NCI-H1092 (cell line): ENCODE results near the gene MYH15.

Experiments
- DNase-seq: peaks from one replicate; lab custom pipeline; 2025; lab: John Stamatoyannopoulos, UW

The MYH15 gene

GRCh38 chr3:108509871-108510270, 525 bp downstream of the MYH15 start:
- DNase-seq = no peak

DNA sequence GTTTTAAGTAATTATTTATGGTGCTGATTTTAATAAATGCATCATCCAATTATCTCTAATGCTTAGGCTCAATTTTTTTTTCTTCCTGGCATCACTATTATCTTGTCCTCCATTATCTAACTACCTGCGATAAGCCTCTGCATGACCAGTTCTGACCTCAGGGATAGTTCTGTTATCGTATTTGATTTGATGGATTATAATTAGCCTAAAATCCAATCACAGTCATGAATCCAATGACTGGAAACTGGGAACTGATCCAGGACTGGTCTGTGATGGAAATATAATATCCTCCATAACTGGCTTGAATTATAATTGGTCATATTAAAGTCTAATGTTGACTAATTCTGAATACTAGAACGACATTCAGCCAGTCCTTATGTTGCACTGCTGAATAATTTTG, 1.1 kb downstream of the MYH15 start:
- DNase-seq = peak; percentile 54

DNA sequence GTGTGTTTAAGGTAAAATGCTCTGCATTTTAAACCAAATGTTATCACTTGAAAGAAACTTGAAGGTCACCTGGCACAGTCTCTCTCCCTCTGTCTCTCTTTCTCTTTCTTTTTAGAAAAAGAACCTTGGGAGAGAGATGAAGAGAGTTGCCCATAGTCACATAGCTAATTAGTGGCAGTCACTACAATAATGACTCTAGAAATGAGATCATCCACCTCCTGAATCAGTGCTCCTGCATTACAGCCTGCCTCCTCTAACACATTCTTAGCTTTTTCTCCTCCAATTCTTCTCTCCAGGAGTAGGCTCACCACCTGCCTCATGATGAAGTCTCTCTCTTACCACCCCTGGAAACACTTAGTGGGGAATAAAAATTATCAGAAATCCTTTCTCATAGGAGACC, 2.5 kb downstream of the MYH15 start:
- no peak for DNase-seq

DNA sequence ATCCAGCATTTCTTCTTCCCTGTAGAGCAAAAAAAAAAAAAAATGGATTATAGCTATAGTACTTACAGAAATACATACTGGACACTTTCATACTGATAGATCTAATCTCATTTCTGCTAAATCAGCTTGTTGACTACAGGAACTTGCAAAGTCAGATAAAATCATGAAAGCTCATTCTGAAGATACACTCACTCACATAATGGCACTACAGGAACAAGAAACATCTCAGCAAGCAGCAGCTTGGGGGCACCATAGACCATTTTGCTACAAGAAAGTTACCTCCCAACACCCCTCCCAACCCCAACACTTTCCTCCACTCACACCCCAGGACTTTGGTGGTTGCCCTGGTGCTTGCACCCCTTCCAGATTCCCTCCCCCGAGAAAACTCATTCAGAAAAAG, 4.6 kb downstream of the MYH15 start:
- DNase-seq = no peak

DNA sequence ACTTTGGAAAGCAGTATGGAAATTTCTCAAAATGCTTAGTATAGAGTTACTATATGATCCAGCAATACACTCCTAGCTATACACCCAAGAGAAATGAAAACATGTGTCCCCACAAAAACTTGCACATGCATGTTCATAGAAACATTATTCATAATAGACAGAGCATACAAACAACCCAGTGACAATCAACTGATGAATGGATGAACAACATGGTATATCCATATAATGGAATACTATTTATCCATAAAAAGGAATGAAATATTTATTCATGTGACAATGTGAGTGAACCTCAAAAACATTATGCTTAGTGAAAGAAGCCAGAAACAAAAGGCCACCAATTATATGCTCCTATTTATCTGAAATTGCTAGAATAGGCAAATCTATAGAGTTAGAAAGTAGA, 6.7 kb downstream of the MYH15 start:
- DNase-seq = no peak

DNA sequence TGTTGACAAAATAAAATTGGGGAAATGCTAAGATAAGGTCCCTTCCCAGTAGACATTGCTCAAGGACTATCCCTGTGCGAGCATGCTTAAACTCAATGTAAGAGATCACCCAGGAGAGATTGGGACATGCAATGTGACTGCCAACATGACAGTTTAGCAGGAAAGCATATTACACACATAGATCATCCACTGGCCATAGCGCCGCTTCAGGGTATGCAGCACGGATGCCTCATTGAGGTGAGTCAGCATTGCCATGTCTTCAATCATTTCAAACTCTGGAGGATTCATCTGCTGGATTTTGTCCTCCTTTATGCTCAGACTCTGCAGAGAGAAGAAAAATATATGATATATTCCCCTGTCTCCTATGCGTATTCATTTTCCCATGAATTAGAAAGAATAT, 8.9 kb downstream of the MYH15 start:
- DNase-seq = no peak

DNA sequence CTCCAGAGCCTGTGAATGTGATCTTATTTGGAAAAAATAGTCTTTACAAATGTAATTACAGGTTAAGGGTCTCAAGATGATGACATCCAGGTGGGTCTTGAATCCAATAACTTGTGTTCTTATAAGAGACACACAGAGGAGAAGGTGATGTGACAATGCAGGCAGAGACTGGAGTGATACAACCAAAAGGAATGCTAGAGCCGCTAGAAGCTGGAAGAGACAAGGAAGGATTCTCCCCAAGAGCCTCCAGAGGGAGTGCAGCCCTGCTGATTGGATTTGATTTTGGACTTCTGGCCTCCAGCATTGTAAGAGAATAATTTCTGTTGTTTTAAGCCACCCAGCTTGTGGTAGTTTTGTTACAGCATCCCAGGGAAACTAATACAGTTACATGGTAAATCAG, 9.7 kb downstream of the MYH15 start:
- no peak for DNase-seq

DNA sequence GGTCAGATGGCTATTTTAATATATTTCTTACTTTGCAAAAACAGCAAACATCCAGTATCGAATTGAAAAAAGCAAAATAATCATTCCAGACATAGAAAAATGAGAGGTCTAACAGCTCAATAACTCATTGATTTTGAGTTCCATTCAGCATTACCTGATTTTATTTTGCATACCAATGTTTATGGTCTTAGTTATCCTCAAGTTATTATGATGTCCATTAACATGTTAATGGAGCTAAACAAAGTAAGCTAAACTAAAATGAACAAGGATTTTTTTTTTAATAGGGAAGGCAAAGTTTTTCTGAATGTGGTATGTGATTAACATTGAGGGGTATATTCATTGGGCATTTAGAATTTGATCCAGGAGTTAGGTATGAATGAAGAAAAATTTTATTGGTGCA, 13.1 kb downstream of the MYH15 start:
- DNase-seq = no peak

- DNase-seq = no peak
These were observed 14.7 kb downstream of the MYH15 start for GRCh38 chr3:108495717-108496116.

- DNase-seq = no peak
These were observed 15.4 kb downstream of the MYH15 start for GRCh38 chr3:108494906-108495531.

GRCh38 chr3:108493862-108494261, 16.5 kb downstream of the MYH15 start:
- no peak for DNase-seq

DNA sequence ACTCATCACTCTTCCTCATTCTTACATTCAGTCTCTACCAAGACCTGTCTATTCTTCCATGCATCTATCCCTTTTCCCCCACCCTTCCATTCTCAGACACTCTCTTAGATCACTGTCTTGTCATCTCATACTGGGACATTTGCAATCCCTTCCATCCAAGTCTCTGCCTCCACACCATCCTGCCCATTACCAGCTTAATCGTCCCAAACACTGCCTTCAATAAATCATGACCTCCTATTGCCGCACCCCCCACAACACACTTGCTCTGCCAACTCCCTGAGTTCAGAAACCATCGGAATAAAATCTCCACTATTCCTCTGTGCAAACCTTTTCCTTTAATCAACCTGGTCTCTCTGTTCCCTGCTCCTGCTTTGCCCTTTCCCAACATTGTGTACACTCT, 18.9 kb downstream of the MYH15 start:
- no peak for DNase-seq

GRCh38 chr3:108489776-108490175, 20.6 kb downstream of the MYH15 start:
- DNase-seq = peak; percentile 20

DNA sequence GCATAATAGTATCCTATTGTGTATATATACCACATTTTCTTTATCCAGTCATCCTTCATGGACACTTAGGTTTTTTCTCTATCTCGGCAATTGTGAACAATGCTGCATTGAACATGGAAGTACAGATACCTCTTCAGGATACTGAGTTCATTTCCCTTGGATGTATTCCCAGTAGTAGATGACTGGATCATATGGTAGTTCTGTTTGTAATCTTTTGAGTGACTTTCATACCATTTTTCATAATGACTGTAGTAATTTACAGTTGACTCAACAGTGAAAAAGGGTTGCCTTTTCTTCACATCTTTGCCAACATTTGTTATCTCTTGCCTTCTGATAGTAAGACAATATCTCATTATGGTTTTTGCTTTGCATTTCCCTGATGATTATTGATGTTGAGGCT, 21.8 kb downstream of the MYH15 start:
- DNase-seq = no peak

DNA sequence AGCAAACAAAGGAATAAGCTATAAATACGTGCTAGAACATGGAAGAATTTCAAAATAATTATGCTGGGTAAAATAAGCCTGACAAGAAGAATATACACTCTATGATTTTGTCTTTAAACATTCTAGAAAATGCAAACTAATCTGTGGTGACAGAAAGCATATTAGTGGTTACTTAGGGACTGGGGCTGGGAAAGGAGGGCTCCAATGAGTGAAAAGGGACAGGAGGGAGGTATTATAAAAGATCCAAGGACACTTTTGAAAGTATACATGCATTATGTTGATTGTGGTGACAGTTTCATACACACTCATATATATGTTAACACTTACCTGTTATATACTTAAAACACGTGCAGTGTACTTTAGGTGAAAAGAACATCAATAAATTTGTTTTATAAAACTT, 23.0 kb downstream of the MYH15 start:
- DNase-seq = no peak

DNA sequence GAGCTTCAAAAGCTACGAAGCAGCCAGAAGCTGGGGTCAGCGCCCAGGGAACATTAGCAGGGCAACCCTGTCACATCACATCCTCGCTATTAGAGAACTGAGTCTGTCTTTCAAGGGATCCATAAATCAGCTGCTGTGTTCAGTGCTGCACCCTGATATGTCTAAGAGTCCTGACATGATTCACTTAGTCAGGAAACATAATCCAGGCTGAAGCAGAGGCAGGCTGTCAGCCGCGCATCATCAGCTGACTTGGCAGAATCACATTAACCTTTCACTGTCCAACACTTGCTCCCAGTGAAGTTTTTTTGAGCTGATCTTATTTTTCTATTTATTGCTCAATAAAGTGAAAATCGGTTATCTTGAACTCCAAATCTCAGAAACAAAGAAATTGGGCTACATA, 23.5 kb downstream of the MYH15 start:
- no peak for DNase-seq

DNA sequence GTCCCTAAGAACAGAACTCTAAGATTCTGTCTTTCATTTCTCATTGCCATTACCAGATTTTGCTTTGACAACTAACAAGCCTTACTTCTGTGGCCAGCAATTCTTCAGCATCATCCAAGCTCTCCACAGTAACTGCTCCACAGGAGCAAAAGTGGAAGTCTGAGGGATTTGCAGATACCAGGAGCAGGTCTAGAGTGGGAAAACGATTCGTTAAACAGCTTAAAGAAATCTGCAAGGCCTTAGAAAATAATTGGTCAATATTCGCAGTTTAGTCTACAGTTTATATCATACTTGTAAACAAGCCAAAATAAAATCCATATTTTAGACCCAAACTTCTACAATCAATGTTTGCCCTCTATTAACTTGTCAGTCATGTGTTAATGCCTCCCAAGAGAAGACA, 24.1 kb downstream of the MYH15 start:
- no peak for DNase-seq

DNA sequence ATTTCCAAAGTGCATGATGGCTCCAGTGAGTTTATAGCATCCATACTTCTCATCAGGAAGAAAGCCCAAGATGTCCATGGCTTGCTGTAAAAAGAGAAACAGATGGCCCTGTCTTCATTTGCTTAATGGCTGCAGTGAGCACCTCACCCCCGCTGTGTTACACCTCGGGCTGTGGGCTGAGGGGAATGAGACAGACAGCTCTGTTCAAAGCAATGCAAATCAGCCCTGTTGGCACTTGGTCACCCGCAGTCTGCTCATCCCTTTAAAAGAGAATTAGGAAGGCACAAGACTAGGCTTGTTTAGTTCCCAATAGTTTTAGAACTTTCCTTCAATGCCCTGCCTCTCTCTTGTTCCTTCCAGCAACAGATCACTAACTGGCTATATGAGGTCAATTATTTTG, 25.2 kb downstream of the MYH15 start:
- DNase-seq = no peak

DNA sequence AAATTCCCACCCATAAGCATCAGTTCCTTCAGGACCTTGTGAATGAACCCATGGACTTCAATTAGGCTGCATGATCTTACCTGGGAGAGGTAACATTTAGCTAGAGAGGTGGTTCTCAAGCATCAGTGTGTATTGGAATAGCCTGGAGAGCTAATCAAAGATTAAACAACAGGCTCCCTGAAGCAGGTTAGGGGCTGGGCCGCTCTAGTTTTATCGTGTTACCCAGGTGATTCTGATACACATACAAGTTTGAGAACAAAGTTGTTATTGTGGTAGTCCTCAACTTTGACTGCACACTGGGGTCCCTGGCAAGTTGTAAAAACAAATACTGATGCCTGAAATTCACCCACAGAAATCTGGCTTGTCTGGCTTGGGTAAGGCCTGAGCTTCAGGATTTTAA, 31.2 kb downstream of the MYH15 start:
- no peak for DNase-seq

GRCh38 chr3:108477511-108478147, 32.8 kb downstream of the MYH15 start:
- peak; percentile 39 for DNase-seq

- no peak for DNase-seq
These were observed 35.1 kb downstream of the MYH15 start for GRCh38 chr3:108475220-108475782.

GRCh38 chr3:108474581-108474980, 35.8 kb downstream of the MYH15 start:
- DNase-seq = no peak

DNA sequence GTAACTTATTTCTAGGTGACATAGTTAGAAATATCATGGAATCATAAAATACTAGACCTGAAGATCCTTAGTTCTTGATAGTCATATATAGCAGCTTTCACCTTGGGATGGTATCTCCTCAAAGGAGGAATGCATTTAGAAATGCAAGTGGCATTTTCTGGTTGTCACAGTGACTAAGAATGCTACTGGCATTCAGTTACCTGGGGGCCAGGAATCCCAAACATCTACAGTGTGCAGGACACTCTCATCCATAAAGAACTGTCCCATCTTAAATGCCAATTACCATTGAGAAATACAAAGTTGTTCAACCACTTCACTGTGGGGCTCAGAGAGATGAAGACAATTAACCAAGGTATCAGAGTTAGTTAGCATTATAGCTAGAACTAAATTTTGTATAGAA, 36.7 kb downstream of the MYH15 start:
- DNase-seq = no peak

DNA sequence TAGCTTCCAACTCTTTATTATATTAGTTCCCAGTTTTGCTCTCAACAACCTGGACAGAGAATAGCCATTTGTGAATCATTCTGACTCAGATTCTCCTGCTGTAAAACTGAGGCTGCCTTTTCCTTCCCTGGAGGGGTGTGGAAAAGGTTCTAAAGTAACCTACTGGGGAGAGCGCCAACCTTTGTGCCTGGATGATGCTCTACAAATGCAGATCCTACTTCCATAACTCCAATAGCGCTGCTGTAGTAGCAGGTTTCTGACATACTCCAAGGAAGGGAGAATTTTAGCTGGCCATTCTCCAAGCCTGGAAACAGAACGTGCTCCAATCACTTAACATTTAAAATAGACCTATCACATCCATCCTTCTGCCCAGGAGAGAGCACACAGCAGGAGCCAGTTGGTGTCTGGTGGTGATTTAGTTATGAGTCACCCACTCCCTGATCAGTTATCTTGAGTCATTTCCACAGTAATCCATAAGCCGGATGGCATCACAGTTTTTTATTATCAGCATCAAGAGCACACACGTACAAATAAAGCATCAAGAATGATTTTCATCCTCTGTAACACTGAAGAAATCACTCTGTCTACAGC, 38.3 kb downstream of the MYH15 start:
- no peak for DNase-seq
